ENCODE data around the gene ANKRD50. TPM values are rescaled to one million over a fixed set of nuclear protein-coding genes. Genes with fewer than 3 reads are reported as not detected.

The ANKRD50 gene
- total and polyA plus RNA-seq, 2 of the 13 experiments (the other 11 are each of a cell fraction or from before 2014, with no cell fraction given) = 2.4 to 4.4 TPM

DNA sequence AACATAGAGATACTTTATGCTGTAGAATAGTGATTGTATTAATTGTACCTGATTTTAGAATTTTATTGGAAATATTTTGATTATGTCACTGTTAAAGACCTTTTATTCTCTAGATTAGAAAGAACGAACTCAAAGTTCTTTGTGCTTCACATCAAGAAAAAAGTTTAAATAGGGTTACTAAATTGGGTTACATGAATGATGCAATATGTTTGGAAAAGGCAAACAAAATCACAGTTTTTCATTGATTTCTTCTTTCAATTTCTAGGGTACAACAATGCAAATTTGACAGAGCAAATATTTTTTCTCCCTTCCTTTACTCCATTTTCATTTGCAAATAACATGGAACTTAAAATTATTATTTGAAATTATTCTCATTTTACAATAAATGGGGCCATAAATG lies 24.0 kb upstream of the ANKRD50 start:
- CTCF ChIA-PET (ENCODE audit: low intra/inter-chr PET ratio, low total read pairs) = no interaction called here
- in situ Hi-C loops (cut with HindIII; ENCODE audit: extremely low pct_ligation_motif_present, low pct_unique_long_range_greater_than_20kb) (no loop called here), intact Hi-C loops (cut with micrococcal nuclease; ENCODE audit: unreplicated experiment) (no loop called here)
- no peaks in the 10 kb centered on the region for H3K4me1 ChIP-seq (ENCODE audit: insufficient read depth, low read length)
- no peak overlapping the region for H2AFZ ChIP-seq (ENCODE audit: low read length)
- ATAC-seq (no peak), DNase-seq (ENCODE audit: low spot score) (no peak), FAIRE-seq (no peak)
- H3K27me3 ChIP-seq (ENCODE audit: control insufficient read depth in 1 of 2, insufficient read depth in 2 of 2, low read length in 2 of 2) = no peaks in the 10 kb centered on the region
- no peak overlapping the region for H3K4me3 ChIP-seq (replicated peaks in 1 of 3; ENCODE audit: insufficient read depth in 1 of 3, low read depth in 2 of 3, low read length in 3 of 3)
- H3K36me3 ChIP-seq (replicated peaks in 1 of 2; ENCODE audit: control insufficient read depth in 1 of 2, insufficient read depth in 2 of 2, low read length in 2 of 2) = no peaks in the 10 kb centered on the region
- H3K27ac ChIP-seq (ENCODE audit: extremely low read length, insufficient read depth, low read length) = no peak overlapping the region
- BruUV-seq (replicated peaks) = no TSS peak
- POLR2A ChIA-PET = no interaction called here
- no peaks in the 10 kb centered on the region for H3K9me3 ChIP-seq (ENCODE audit: low read length)
- H3K79me2 ChIP-seq (ENCODE audit: insufficient read depth, low read length) = no peaks in the 10 kb centered on the region
- 6% methylated on average over 1 of the region's 1 CpG for WGBS (ENCODE audit: low lambda C conversion rate)
- no peak overlapping the region for H3K9ac ChIP-seq (ENCODE audit: insufficient read depth, low read depth, low read length)
- TF ChIP-seq KLF9 (CRISPR knock-in tag; IDR thresholded peaks at IDR 0.05; ENCODE audit: low read depth) (no peak), ATF7 (IDR thresholded peaks at IDR 0.05) (peak; percentile 38; the same call in 1 of the 2 replicates), ATF7 (CRISPR knock-in tag; IDR thresholded peaks at IDR 0.05) (no peak), ZNF446 (CRISPR knock-in tag; IDR thresholded peaks at IDR 0.05) (no peak)
- H4K20me1 ChIP-seq (ENCODE audit: insufficient read depth, low read length) = no peaks in the 10 kb centered on the region
- H3K4me2 ChIP-seq (ENCODE audit: low read depth, low read length) = no peak overlapping the region

DNA sequence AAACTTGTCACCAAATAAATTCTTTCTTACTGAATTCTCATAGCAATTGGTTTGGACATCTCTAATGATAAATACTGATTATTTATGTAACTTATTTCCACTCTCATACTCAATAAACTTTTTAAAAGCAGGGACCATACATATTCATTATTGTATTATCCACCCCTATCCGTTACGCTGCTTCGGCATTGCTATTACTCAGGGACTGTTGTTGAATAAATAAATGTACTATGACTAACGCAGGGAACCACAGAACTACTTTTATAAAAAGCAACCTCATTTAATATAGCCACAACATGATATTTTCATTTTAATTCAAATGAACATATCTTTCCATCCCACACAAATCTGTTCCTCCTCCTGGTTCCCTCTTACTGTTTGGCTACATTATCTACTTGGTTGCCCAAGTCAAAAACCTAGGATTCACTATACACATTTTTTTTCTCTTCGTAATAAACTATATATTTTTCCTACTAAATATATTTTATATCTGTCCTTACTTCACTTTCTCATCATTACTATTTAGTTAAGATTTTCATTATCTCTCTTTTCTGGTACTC lies 14.9 kb upstream of the ANKRD50 start:
- H3K4me1 ChIP-seq (ENCODE audit: insufficient read depth, low read length) = no peaks in the 10 kb centered on the region
- H2AFZ ChIP-seq (ENCODE audit: low read length) = no peak overlapping the region
- BruUV-seq (replicated peaks) = no TSS peak
- H3K9ac ChIP-seq (ENCODE audit: insufficient read depth, low read depth, low read length) = no peak overlapping the region
- no peak overlapping the region for H3K27ac ChIP-seq (ENCODE audit: extremely low read length, insufficient read depth, low read length)
- no peaks in the 10 kb centered on the region for H3K9me3 ChIP-seq (ENCODE audit: low read length)
- H3K4me2 ChIP-seq (ENCODE audit: low read depth, low read length) = no peak overlapping the region
- ChIA-PET CTCF (ENCODE audit: low intra/inter-chr PET ratio, low total read pairs) (no interaction called here), POLR2A (no interaction called here)
- in situ Hi-C loops (cut with HindIII; ENCODE audit: extremely low pct_ligation_motif_present, low pct_unique_long_range_greater_than_20kb) (no loop called here), intact Hi-C loops (cut with micrococcal nuclease; ENCODE audit: unreplicated experiment) (no loop called here)
- DNase-seq (ENCODE audit: low spot score) (no peak), FAIRE-seq (no peak), ATAC-seq (no peak)
- WGBS (ENCODE audit: low lambda C conversion rate) = 44% methylated on average over 5 of the region's 5 CpGs
- H3K79me2 ChIP-seq (ENCODE audit: insufficient read depth, low read length) = no peaks in the 10 kb centered on the region
- TF ChIP-seq SOX5 (CRISPR knock-in tag; IDR thresholded peaks at IDR 0.05; ENCODE audit: borderline replicate concordance) = no peak
- TF ChIP-seq, protein P1, sequence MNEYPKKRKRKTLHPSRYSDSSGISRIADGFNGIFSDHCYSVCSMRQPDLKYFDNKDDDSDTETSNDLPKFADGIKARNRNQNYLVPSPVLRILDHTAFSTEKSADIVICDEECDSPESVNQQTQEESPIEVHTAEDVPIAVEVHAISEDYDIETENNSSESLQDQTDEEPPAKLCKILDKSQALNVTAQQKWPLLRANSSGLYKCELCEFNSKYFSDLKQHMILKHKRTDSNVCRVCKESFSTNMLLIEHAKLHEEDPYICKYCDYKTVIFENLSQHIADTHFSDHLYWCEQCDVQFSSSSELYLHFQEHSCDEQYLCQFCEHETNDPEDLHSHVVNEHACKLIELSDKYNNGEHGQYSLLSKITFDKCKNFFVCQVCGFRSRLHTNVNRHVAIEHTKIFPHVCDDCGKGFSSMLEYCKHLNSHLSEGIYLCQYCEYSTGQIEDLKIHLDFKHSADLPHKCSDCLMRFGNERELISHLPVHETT (CRISPR knock-in tag; conservative IDR thresholded peaks at IDR 0.05) = no peak
- no peak for TF ChIP-seq MATR3 (CRISPR knock-in tag; IDR thresholded peaks at IDR 0.05)
- no peaks in the 10 kb centered on the region for H3K36me3 ChIP-seq (replicated peaks in 1 of 2; ENCODE audit: control insufficient read depth in 1 of 2, insufficient read depth in 2 of 2, low read length in 2 of 2)
- no peak overlapping the region for H3K4me3 ChIP-seq (replicated peaks in 1 of 3; ENCODE audit: insufficient read depth in 1 of 3, low read depth in 2 of 3, low read length in 3 of 3)
- no peaks in the 10 kb centered on the region for H4K20me1 ChIP-seq (ENCODE audit: insufficient read depth, low read length)
- H3K27me3 ChIP-seq (ENCODE audit: control insufficient read depth in 1 of 2, insufficient read depth in 2 of 2, low read length in 2 of 2) = no peaks in the 10 kb centered on the region
